HFFc6 (cell line): Measurements from ENCODE around the gene ZNF496. TPM values are rescaled to one million over a fixed set of nuclear protein-coding genes. Genes with fewer than 3 reads are reported as not detected.
A peak's percentile ranks its signal among the peaks of the same experiment; 100 is the strongest.

ENCODE experiments used
- DNase-seq: peaks from one replicate; pipeline ENCODE4 v3.0.0-alpha.2; 2018
- H3K27ac Mint-ChIP-seq: 2 replicates; pipeline ENCODE4 v1.8.0; 2020; ENCODE audit warnings: mild to moderate bottlenecking, mixed read lengths
- H3K27me3 Mint-ChIP-seq: 2 replicates; pipeline ENCODE4 v1.8.0; 2021; ENCODE audit warnings: mild to moderate bottlenecking, moderate library complexity, mixed read lengths; ENCODE audit not compliant: insufficient read depth
- H3K36me3 Mint-ChIP-seq: 2 replicates; pipeline ENCODE4 v1.8.0; 2021; ENCODE audit warnings: low read depth, mixed read lengths
- H3K4me1 Mint-ChIP-seq: 2 replicates; pipeline ENCODE4 v1.8.0; 2020; ENCODE audit warnings: low read depth, mixed read lengths
- H3K4me3 Mint-ChIP-seq: 2 replicates; pipeline ENCODE4 v1.8.0; 2020; ENCODE audit warnings: mild to moderate bottlenecking, moderate library complexity, mixed read lengths
- H3K9me3 Mint-ChIP-seq: 2 replicates; pipeline ENCODE4 v1.8.0; 2020; ENCODE audit warnings: mild to moderate bottlenecking, mixed read lengths
- total RNA-seq, 6 experiments: library from RNA; stranded (reverse); fragmentation: NEBNext Ultra II Directional; extraction: Animal tissue kit (Norgen Biotek cat#: 25700); gene quantifications; 2 replicates in 1 of 6; 3 replicates in 5 of 6; pipeline ENCODE4 v1.2.3, GENCODE V29; 2021
- TF ChIP-seq, protein P1 (sequence below): fragments of 200-600 bp; sonication (generic); IDR thresholded peaks from 2 replicates; pipeline ENCODE4 v1.5.0; 2021; ENCODE audit warnings: antibody characterized with exemption, mild to moderate bottlenecking

Gene ZNF496
- total RNA-seq, 6 experiments from 2014 or later = 13.7 to 19.9 (median 17.1) TPM

DNA sequence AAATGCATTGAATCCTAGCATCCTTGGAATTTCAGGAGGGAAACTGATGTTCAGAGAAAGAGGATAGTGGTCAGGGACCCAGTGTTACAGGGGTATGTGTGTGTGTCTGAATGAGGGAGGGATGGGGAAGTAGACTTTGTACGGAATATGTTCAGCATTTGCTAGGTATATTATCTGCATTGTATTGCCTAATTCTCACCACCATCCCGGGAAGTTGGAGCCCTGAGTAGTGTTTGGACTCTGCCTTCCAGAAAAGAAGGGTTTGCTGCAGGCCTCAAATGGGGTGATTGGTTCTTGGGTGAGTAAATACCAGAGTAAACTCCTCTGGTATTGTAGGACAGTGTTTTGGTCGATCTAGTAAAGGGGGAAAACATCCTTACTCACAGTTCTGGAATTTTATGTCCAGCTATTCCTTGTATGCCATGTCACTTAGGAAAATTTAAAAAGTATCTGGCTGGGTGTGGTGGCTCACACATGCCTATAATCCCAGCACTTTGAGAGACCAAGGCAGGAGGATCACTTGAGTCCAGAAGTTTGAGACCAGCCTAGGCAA lies 7.1 kb upstream of the ZNF496 start:
- no peak overlapping the region for H3K4me3 Mint-ChIP-seq
- peak; percentile 53 for DNase-seq
- TF ChIP-seq, protein P1, sequence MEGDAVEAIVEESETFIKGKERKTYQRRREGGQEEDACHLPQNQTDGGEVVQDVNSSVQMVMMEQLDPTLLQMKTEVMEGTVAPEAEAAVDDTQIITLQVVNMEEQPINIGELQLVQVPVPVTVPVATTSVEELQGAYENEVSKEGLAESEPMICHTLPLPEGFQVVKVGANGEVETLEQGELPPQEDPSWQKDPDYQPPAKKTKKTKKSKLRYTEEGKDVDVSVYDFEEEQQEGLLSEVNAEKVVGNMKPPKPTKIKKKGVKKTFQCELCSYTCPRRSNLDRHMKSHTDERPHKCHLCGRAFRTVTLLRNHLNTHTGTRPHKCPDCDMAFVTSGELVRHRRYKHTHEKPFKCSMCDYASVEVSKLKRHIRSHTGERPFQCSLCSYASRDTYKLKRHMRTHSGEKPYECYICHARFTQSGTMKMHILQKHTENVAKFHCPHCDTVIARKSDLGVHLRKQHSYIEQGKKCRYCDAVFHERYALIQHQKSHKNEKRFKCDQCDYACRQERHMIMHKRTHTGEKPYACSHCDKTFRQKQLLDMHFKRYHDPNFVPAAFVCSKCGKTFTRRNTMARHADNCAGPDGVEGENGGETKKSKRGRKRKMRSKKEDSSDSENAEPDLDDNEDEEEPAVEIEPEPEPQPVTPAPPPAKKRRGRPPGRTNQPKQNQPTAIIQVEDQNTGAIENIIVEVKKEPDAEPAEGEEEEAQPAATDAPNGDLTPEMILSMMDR = no peak
- H3K27me3 Mint-ChIP-seq = no peaks in the 10 kb centered on the region
- peaks cover 18% of the 10 kb centered on the region for H3K36me3 Mint-ChIP-seq
- peak overlapping the region; percentile 27 for H3K27ac Mint-ChIP-seq
- H3K4me1 Mint-ChIP-seq = peaks cover 68% of the 10 kb centered on the region
- no peaks in the 10 kb centered on the region for H3K9me3 Mint-ChIP-seq

DNA sequence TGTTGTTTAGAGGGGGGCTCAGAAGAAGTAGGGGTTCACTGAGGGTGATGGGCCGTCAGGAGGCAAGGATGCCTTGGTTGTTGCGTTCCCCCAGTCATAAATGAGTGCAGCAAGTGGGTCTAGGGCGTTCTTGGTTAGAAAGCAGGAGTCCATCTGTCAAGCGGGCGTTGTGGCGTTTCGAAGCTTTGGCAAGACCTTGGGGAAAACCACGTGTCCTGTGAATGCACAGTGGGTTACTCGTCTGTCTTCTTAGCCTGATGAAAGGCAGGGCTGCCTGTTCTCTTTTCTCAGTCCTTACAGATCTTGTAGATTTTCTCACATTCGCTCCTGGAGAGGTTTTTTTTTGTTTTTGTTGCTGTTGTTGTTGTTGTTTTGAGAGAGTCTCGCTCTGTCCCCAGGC lies 6.3 kb upstream of the ZNF496 start:
- no peaks in the 10 kb centered on the region for H3K27me3 Mint-ChIP-seq
- TF ChIP-seq, protein P1 = no peak
- peaks cover 20% of the 10 kb centered on the region for H3K36me3 Mint-ChIP-seq
- H3K9me3 Mint-ChIP-seq = no peaks in the 10 kb centered on the region
- DNase-seq = no peak
- H3K4me1 Mint-ChIP-seq = peaks cover 67% of the 10 kb centered on the region
- H3K27ac Mint-ChIP-seq = no peak overlapping the region
- no peak overlapping the region for H3K4me3 Mint-ChIP-seq

DNA sequence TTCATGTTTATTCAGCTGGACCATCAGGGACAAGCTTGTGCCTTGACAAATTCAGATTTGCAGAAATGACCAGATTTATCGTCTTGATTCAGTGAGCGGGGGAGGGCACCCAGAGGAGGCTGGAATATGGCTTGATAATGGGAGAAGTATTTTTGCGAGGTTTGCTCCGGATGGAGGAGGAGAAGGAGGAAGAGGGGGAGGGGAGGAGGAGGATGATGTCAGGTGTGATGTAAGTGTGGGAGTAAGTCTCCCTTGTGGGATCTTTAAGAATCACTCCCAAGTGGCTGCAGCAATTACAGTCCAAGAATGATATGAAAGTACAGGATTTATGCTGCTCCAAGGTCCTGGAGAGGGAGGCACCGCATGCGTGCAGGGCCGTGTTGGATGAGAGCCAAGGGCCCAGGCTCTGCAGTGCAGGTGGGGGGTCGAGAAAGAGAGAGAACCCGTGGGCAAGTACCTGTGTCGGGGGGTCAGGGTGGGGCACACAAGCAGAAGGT lies 5.6 kb upstream of the ZNF496 start:
- Mint-ChIP-seq H3K4me1 (peaks cover 64% of the 10 kb centered on the region), H3K27ac (no peak overlapping the region), H3K4me3 (peak overlapping the region; percentile 14; the same call in 1 of the 2 replicates), H3K36me3 (peaks cover 23% of the 10 kb centered on the region), H3K27me3 (no peaks in the 10 kb centered on the region), H3K9me3 (no peaks in the 10 kb centered on the region)
- TF ChIP-seq, protein P1 = no peak
- no peak for DNase-seq

DNA sequence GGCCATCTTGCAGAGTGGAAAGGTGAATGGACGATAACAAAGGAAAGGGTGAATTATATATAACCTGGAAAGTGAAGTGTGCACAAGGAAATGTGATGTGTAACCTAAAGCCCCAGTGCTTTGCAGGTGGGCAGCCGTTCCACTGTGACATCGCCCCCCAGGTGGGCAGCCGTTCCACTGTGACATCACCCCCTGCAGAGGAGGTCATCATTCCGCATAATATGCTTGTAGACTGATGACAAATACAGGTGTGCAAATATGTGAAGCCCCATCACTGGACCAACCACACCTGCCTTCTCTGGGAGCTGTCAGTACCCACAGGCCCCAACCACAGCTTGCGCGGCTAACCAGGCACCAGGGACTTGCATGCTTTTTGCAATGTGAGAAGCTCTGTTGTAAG lies 4.7 kb upstream of the ZNF496 start:
- Mint-ChIP-seq H3K4me3 (no peak overlapping the region), H3K27me3 (no peaks in the 10 kb centered on the region), H3K36me3 (peaks cover 21% of the 10 kb centered on the region), H3K27ac (no peak overlapping the region), H3K4me1 (peaks cover 63% of the 10 kb centered on the region), H3K9me3 (no peaks in the 10 kb centered on the region)
- TF ChIP-seq, protein P1 = no peak
- DNase-seq = no peak

DNA sequence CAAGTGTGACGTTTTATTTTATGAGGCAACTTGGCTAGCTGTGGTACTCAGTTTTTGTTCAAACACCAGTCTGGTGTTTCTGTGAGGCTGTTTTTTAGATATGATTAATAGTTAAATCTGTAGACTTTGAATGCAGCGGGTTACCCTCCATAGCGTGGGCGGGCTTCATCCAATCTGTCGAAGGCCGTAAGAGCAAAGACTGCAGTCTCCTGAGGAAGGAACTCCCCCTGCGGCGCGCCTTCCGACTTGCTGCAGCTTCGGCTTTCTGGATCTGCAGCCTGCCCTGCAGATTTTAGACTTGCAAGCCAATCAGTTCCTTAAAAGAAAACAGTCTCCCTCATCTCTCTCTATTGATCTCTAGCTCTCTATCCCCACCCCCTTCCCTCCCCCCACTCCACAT lies 4.2 kb upstream of the ZNF496 start:
- no peak for DNase-seq
- peaks cover 19% of the 10 kb centered on the region; the same call in 1 of the 2 replicates for H3K36me3 Mint-ChIP-seq
- H3K9me3 Mint-ChIP-seq = no peaks in the 10 kb centered on the region
- H3K4me1 Mint-ChIP-seq = peaks cover 63% of the 10 kb centered on the region
- TF ChIP-seq, protein P1 = no peak
- no peak overlapping the region for H3K4me3 Mint-ChIP-seq
- no peak overlapping the region for H3K27ac Mint-ChIP-seq
- no peaks in the 10 kb centered on the region for H3K27me3 Mint-ChIP-seq
